B cell (primary cell): ENCODE data around the gene NUP93.
"Not testable (repeated sequence)": the region's sequence is repeated elsewhere in the genome, so short reads cannot be mapped to it uniquely, and the experiment has no call there.

Experiments used
- CTCF ChIP-seq: fragments of 200-600 bp; IDR thresholded peaks from one replicate; pipeline ENCODE4 v1.8.0; 2022; ENCODE audit warnings: antibody characterized with exemption, mild to moderate bottlenecking
- EZH2 ChIP-seq: IDR thresholded peaks from 2 replicates; pipeline ENCODE4 v1.6.1; 2012; ENCODE audit warnings: borderline replicate concordance, low read depth, mild to moderate bottlenecking, moderate library complexity, low read length; ENCODE audit not compliant: insufficient read depth, poor library complexity, severe bottlenecking

GRCh38 chr16:56811602-56812001 is 81.7 kb downstream of the NUP93 start:
- not testable (repeated sequence) for TF ChIP-seq CTCF, EZH2
